Sigmoid colon (tissue), 4 donors: ENCODE results near the gene GDF7.

Experiments
- CTCF ChIP-seq, 4 experiments: fragments of 450-650 bp in 3 of 4; fragments of 200-600 bp in 1 of 4; IDR thresholded peaks; one replicate each; pipeline ENCODE4 v1.5.1; 2016 to 2019; ENCODE audit warnings: antibody characterized with exemption in 4 of 4, mild to moderate bottlenecking in 3 of 4, moderate library complexity in 2 of 4
- POLR2AphosphoS5 ChIP-seq, 4 donors: sonication (generic); formaldehyde crosslinking; IDR thresholded peaks; one replicate each; pipeline ENCODE4 v1.6.1; 2017; ENCODE audit warnings: antibody characterized with exemption in 4 of 4

GRCh38 chr2:20660506-20661420 lies 6.2 kb upstream of the GDF7 start:
- no peak for TF ChIP-seq CTCF (IDR thresholded peaks at IDR 0.05)
- no peak for TF ChIP-seq POLR2AphosphoS5 (IDR thresholded peaks at IDR 0.05)
